ENCODE results near the gene GAGE12H.
"Not testable (repeated sequence)": the region's sequence is repeated elsewhere in the genome, so short reads cannot be mapped to it uniquely, and the experiment has no call there.

DNA sequence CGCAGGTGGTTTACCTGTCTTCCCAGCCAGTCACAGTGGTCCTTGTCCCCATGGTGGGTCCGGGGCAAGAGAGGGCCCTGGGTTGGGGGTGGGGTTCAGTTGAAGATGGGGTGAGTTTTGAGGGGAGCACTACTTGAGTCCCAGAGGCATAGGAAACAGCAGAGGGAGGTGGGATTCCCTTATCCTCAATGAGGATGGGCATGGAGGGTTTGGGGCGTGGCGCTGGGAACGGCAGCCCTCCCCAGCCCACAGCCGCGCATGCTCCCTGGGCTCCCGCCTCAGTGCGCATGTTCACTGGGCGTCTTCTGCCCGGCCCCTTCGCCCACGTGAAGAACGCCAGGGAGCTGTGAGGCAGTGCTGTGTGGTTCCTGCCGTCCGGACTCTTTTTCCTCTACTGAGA is 38.3 kb upstream of the GAGE12H start, which contains the start of gene GAGE12D:
- TF ChIP-seq, protein P1, sequence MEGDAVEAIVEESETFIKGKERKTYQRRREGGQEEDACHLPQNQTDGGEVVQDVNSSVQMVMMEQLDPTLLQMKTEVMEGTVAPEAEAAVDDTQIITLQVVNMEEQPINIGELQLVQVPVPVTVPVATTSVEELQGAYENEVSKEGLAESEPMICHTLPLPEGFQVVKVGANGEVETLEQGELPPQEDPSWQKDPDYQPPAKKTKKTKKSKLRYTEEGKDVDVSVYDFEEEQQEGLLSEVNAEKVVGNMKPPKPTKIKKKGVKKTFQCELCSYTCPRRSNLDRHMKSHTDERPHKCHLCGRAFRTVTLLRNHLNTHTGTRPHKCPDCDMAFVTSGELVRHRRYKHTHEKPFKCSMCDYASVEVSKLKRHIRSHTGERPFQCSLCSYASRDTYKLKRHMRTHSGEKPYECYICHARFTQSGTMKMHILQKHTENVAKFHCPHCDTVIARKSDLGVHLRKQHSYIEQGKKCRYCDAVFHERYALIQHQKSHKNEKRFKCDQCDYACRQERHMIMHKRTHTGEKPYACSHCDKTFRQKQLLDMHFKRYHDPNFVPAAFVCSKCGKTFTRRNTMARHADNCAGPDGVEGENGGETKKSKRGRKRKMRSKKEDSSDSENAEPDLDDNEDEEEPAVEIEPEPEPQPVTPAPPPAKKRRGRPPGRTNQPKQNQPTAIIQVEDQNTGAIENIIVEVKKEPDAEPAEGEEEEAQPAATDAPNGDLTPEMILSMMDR (IDR thresholded peaks at IDR 0.05) = not testable (repeated sequence)
- TF ChIP-seq EZH2 (IDR thresholded peaks at IDR 0.05; ENCODE audit: borderline replicate concordance, insufficient read depth, low read depth, low read length, poor library complexity, severe bottlenecking) = not testable (repeated sequence)

Data from B cell (primary cell).